GM13976 (cell line): Measurements from ENCODE around the gene IFNA1.

ENCODE experiments used
- DNase-seq: peaks from one replicate; pipeline ENCODE4 v3.0.0; 2012; ENCODE audit warnings: low spot score
- CTCF ChIP-seq: IDR thresholded peaks from 2 replicates; pipeline ENCODE4 v1.5.1; 2012; ENCODE audit warnings: borderline replicate concordance, mild to moderate bottlenecking; ENCODE audit not compliant: insufficient read depth; ENCODE audit errors: extremely low read depth, missing control alignments, control extremely low read depth
- in situ Hi-C: fragments of 300-500 bp; cut with MboI; formaldehyde crosslinking; loops from one replicate; pipeline ENCODE4 v1.12.0; 2022; ENCODE audit warnings: low sequenced_read_pairs, mixed read lengths, inconsistent platforms; ENCODE audit not compliant: unreplicated experiment

The IFNA1 gene

GRCh38 chr9:21440139-21440538 is at the start of gene IFNA1:
TSS of gene IFNA1 (plus strand) at chr9:21440439. CDS start at chr9:21440508, 69 bp downstream.
- no peak for DNase-seq
- no peak for TF ChIP-seq CTCF
- in situ Hi-C loops, result no loop called here

- DNase-seq, result no peak
- in situ Hi-C loops, result loop anchor here (10.0 kb wide), 1 partner anchor 67 kb away; no protein-coding TSS in a partner anchor
These were observed 48.0 kb upstream of the IFNA1 start for GRCh38 chr9:21392270-21392669.

GRCh38 chr9:21395778-21396717 is 44.2 kb upstream of the IFNA1 start:
- in situ Hi-C loops, result loop anchor here (10.0 kb wide), 1 partner anchor 71 kb away; no protein-coding TSS in a partner anchor
- TF ChIP-seq CTCF, result peak; percentile 90
- peak; percentile 56 for DNase-seq

More at GRCh38 chr9:21392270-21392669, 48.0 kb upstream of the IFNA1 start:
- TF ChIP-seq CTCF, result no peak

GRCh38 chr9:21398955-21399489 is 41.2 kb upstream of the IFNA1 start:
- in situ Hi-C loops, result loop anchor here (10.0 kb wide), 1 partner anchor 74 kb away; no protein-coding TSS in a partner anchor
- no peak for DNase-seq
- no peak for TF ChIP-seq CTCF

- no peak for TF ChIP-seq CTCF
- in situ Hi-C loops, result loop anchor here (10.0 kb wide), 1 partner anchor 75 kb away; no protein-coding TSS in a partner anchor
These were observed 40.3 kb upstream of the IFNA1 start for GRCh38 chr9:21399956-21400355.

GRCh38 chr9:21402386-21403251 is 37.6 kb upstream of the IFNA1 start:
- in situ Hi-C loops, result no loop called here
- DNase-seq, result peak; percentile 34
- TF ChIP-seq CTCF, result peak; percentile 17

More at GRCh38 chr9:21399956-21400355, 40.3 kb upstream of the IFNA1 start:
- DNase-seq, result no peak
